SK-N-MC (cell line): ENCODE data around the gene DACT3.

Experiments used
- EZH2 ChIP-seq: fragments of 200-600 bp; sonication (generic); IDR thresholded peaks from one replicate; pipeline ENCODE4 v1.6.1; 2017; ENCODE audit warnings: antibody characterized with exemption
- FOXP2 ChIP-seq: optimal IDR thresholded peaks from 2 replicates; pipeline ENCODE3; 2011; ENCODE audit warnings: mild to moderate bottlenecking, moderate library complexity; ENCODE audit not compliant: insufficient read depth; ENCODE audit errors: extremely low read length, control extremely low read depth
- POLR2AphosphoS5 ChIP-seq: IDR thresholded peaks from 2 replicates; pipeline ENCODE4 v1.6.1; 2012; ENCODE audit warnings: mild to moderate bottlenecking, low read depth, low read length, borderline replicate concordance

- TF ChIP-seq POLR2AphosphoS5: no peak
- no peak for TF ChIP-seq EZH2
- TF ChIP-seq FOXP2: no peak
These were observed 31.4 kb downstream of the DACT3 start for GRCh38 chr19:46629546-46630025.
